Upper lobe of left lung (tissue), 4 donors: ENCODE measurements around the gene ACOX2.

Experiments used
- CTCF ChIP-seq, 6 experiments: fragments of 450-650 bp in 4 of 6; fragments of 200-600 bp in 2 of 6; sonication (generic) in 2 of 6; IDR thresholded peaks; one replicate each; pipeline ENCODE4 v1.5.1; 2016 to 2019; ENCODE audit warnings: antibody characterized with exemption in 6 of 6
- POLR2A ChIP-seq, 4 donors: fragments of 450-650 bp; IDR thresholded peaks; one replicate each; pipeline ENCODE4 v1.5.1; 2016 to 2017; ENCODE audit warnings: antibody characterized with exemption in 4 of 4, mild to moderate bottlenecking in 2 of 4

- no peak for TF ChIP-seq CTCF (IDR thresholded peaks at IDR 0.05)
- no peak for TF ChIP-seq POLR2A (IDR thresholded peaks at IDR 0.05)
Observed at GRCh38 chr3:58490860-58491501, 46.0 kb downstream of the ACOX2 start.
